Measurements from ENCODE around the gene NDUFA13. TPM values are rescaled to one million over a fixed set of nuclear protein-coding genes. Genes with fewer than 3 reads are reported as not detected.

The NDUFA13 gene
- total and polyA plus RNA-seq, 12 donors = 17.0 to 558 (median 326) TPM

- TF ChIP-seq CTCF (IDR thresholded peaks at IDR 0.05) = no peak
- TF ChIP-seq POLR2A (IDR thresholded peaks at IDR 0.05) = no peak
- no peak overlapping the region for H3K27ac ChIP-seq
- no peaks in the 10 kb centered on the region for H3K4me1 ChIP-seq (replicated peaks in 1 of 2)
- no peaks in the 10 kb centered on the region for H3K27me3 ChIP-seq
- WGBS, 4 donors = 89 to 95% (median 91%) methylated on average over 8 to 17 of the region's 17 CpGs
- intact Hi-C loops (cut with DNase I) = no loop called here
- DNase-seq = no peak
- no peaks in the 10 kb centered on the region for H3K36me3 ChIP-seq (replicated peaks in 1 of 2)
- no peaks in the 10 kb centered on the region for H3K9me3 ChIP-seq (replicated peaks in 1 of 3)
- no peak overlapping the region for H3K4me3 ChIP-seq
These were observed 47.4 kb downstream of the NDUFA13 start for GRCh38 chr19:19563348-19563848.

GRCh38 chr19:19566306-19566705 lies 50.3 kb downstream of the NDUFA13 start:
- Histone ChIP-seq H3K4me3 (no peak overlapping the region), H3K27me3 (no peaks in the 10 kb centered on the region), H3K27ac (no peak overlapping the region), H3K9me3 (replicated peaks in 1 of 3) (no peaks in the 10 kb centered on the region), H3K36me3 (replicated peaks in 1 of 2) (no peaks in the 10 kb centered on the region), H3K4me1 (replicated peaks in 1 of 2) (no peaks in the 10 kb centered on the region)
- 69 to 82% (median 75%) methylated on average over 5 to 7 of the region's 7 CpGs for WGBS, 4 donors
- no peak for TF ChIP-seq CTCF (IDR thresholded peaks at IDR 0.05)
- no peak for TF ChIP-seq POLR2A (IDR thresholded peaks at IDR 0.05)
- DNase-seq = no peak
- intact Hi-C loops (cut with DNase I) = no loop called here

GRCh38 chr19:19567391-19567790 lies 51.4 kb downstream of the NDUFA13 start:
- WGBS, 4 donors = 45 to 84% (median 78%) methylated on average over 2 to 3 of the region's 3 CpGs
- no peaks in the 10 kb centered on the region for H3K36me3 ChIP-seq (replicated peaks in 1 of 2)
- no peaks in the 10 kb centered on the region for H3K9me3 ChIP-seq (replicated peaks in 1 of 3)
- no peak for DNase-seq
- TF ChIP-seq POLR2A (IDR thresholded peaks at IDR 0.05) (no peak), CTCF (IDR thresholded peaks at IDR 0.05) (no peak)
- no peaks in the 10 kb centered on the region for H3K27me3 ChIP-seq
- no peak overlapping the region for H3K4me3 ChIP-seq
- H3K4me1 ChIP-seq (replicated peaks in 1 of 2) = no peaks in the 10 kb centered on the region
- H3K27ac ChIP-seq = no peak overlapping the region
- intact Hi-C loops (cut with DNase I) = no loop called here

GRCh38 chr19:19568802-19569756 lies 53.1 kb downstream of the NDUFA13 start:
- Histone ChIP-seq H3K4me1 (replicated peaks in 1 of 2) (no peaks in the 10 kb centered on the region), H3K4me3 (no peak overlapping the region), H3K36me3 (replicated peaks in 1 of 2) (no peaks in the 10 kb centered on the region), H3K27ac (no peak overlapping the region), H3K27me3 (no peaks in the 10 kb centered on the region), H3K9me3 (replicated peaks in 1 of 3) (no peaks in the 10 kb centered on the region)
- TF ChIP-seq CTCF (IDR thresholded peaks at IDR 0.05) (no peak), POLR2A (IDR thresholded peaks at IDR 0.05) (no peak)
- peak in 3 of 7 donors; percentile 31 to 33 (median 31) for DNase-seq
- 84 to 89% (median 87%) methylated on average over 24 to 25 of the region's 25 CpGs for WGBS, 4 donors
- intact Hi-C loops (cut with DNase I) = no loop called here
